ENCODE results near the gene GOSR1.

The GOSR1 gene

DNA sequence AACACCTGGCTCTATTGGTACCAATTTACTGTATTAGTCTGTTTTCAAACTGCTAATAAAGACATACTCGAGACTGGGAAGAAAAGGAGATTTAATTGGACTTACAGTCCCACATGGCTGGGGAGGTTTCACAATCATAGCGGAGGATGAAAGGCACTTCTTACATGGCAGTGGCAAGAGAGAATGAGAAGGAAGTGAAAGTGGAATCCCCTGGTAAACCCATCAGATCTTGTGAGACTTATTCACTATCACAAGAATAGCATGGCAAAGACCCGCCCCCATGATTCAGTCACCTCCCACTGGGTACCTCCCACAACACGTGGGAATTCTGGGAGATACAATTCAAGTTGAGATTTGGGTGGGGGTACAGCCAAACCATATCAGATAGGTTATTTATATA, 22.6 kb upstream of the GOSR1 start:
- H3K4me3 ChIP-seq (ENCODE audit: low read depth, low read length), result no peak overlapping the region
- TF ChIP-seq EGR2 (tag by site-specific recombination; IDR thresholded peaks at IDR 0.05; ENCODE audit: low read depth) (0 out of 2 replicates have a peak, but pooled peaks have one; percentile 8), ZBTB8A (tag by site-specific recombination; IDR thresholded peaks at IDR 0.05) (no peak), SCRT2 (tag by site-specific recombination; IDR thresholded peaks at IDR 0.05) (no peak), ZBTB17 (tag by site-specific recombination; IDR thresholded peaks at IDR 0.05) (no peak), ZNF404 (tag by site-specific recombination; IDR thresholded peaks at IDR 0.05) (no peak), ZFHX2 (tag by site-specific recombination; conservative IDR thresholded peaks at IDR 0.05) (0 out of 2 replicates have a peak, but pooled peaks have one; percentile 16), ZNF19 (tag by site-specific recombination; IDR thresholded peaks at IDR 0.05; ENCODE audit: low read depth) (no peak), MYNN (tag by site-specific recombination; IDR thresholded peaks at IDR 0.05; ENCODE audit: borderline replicate concordance) (no peak), ZBTB7A (tag by site-specific recombination; IDR thresholded peaks at IDR 0.05; ENCODE audit: low read depth) (no peak), ZNF664 (tag by site-specific recombination; IDR thresholded peaks at IDR 0.05) (no peak), RBAK (tag by site-specific recombination; IDR thresholded peaks at IDR 0.05) (no peak), HOXA7 (CRISPR knock-in tag; IDR thresholded peaks at IDR 0.05; ENCODE audit: borderline replicate concordance) (no peak), OVOL3 (tag by site-specific recombination; IDR thresholded peaks at IDR 0.05) (no peak)
- TF ChIP-seq, protein P1, sequence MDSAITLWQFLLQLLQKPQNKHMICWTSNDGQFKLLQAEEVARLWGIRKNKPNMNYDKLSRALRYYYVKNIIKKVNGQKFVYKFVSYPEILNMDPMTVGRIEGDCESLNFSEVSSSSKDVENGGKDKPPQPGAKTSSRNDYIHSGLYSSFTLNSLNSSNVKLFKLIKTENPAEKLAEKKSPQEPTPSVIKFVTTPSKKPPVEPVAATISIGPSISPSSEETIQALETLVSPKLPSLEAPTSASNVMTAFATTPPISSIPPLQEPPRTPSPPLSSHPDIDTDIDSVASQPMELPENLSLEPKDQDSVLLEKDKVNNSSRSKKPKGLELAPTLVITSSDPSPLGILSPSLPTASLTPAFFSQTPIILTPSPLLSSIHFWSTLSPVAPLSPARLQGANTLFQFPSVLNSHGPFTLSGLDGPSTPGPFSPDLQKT (IDR thresholded peaks at IDR 0.05; ENCODE audit: borderline replicate concordance, low read depth, low read length), result no peak
- TF ChIP-seq, protein P2, sequence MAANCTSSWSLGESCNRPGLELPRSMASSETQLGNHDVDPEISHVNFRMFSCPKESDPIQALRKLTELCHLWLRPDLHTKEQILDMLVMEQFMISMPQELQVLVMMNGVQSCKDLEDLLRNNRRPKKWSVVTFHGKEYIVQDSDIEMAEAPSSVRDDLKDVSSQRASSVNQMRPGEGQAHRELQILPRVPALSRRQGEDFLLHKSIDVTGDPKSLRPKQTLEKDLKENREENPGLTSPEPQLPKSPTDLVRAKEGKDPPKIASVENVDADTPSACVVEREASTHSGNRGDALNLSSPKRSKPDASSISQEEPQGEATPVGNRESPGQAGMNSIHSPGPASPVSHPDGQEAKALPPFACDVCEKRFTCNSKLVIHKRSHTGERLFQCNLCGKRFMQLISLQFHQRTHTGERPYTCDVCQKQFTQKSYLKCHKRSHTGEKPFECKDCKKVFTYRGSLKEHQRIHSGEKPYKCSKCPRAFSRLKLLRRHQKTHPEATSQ (tag by site-specific recombination; IDR thresholded peaks at IDR 0.05), result no peak
- TF ChIP-seq, protein P3, sequence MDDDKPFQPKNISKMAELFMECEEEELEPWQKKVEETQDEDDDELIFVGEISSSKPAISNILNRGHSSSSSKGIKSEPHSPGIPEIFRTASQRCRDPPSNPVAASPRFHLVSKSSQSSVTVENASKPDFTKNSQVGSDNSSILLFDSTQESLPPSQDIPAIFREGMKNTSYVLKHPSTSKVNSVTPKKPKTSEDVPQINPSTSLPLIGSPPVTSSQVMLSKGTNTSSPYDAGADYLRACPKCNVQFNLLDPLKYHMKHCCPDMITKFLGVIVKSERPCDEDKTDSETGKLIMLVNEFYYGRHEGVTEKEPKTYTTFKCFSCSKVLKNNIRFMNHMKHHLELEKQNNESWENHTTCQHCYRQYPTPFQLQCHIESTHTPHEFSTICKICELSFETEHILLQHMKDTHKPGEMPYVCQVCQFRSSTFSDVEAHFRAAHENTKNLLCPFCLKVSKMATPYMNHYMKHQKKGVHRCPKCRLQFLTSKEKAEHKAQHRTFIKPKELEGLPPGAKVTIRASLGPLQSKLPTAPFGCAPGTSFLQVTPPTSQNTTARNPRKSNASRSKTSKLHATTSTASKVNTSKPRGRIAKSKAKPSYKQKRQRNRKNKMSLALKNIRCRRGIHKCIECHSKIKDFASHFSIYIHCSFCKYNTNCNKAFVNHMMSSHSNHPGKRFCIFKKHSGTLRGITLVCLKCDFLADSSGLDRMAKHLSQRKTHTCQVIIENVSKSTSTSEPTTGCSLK (tag by site-specific recombination; IDR thresholded peaks at IDR 0.05), result no peak
- TF ChIP-seq, protein P4, sequence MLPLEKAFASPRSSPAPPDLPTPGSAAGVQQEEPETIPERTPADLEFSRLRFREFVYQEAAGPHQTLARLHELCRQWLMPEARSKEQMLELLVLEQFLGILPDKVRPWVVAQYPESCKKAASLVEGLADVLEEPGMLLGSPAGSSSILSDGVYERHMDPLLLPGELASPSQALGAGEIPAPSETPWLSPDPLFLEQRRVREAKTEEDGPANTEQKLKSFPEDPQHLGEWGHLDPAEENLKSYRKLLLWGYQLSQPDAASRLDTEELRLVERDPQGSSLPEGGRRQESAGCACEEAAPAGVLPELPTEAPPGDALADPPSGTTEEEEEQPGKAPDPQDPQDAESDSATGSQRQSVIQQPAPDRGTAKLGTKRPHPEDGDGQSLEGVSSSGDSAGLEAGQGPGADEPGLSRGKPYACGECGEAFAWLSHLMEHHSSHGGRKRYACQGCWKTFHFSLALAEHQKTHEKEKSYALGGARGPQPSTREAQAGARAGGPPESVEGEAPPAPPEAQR (tag by site-specific recombination; IDR thresholded peaks at IDR 0.05), result no peak
- no peaks in the 10 kb centered on the region for H3K9me3 ChIP-seq (ENCODE audit: control insufficient read depth, insufficient read depth, low read depth, low read length)
- no peaks in the 10 kb centered on the region for H3K4me1 ChIP-seq (ENCODE audit: control insufficient read depth, insufficient read depth, low read length)
- ChIA-PET CTCF (interaction anchor here (0.6 kb wide), 1 partner anchor 20 kb away, joined by 3 read pairs; no protein-coding TSS in a partner anchor), POLR2A (no interaction called here)
- peaks cover 56 to 75% of the 10 kb centered on the region in 2 experiments for H3K36me3 ChIP-seq (ENCODE audit: control insufficient read depth in 2 of 2, insufficient read depth in 1 of 2, low read length in 2 of 2)
- H3K27ac ChIP-seq (ENCODE audit: extremely low read depth, low read depth, low read length), result no peak overlapping the region

DNA sequence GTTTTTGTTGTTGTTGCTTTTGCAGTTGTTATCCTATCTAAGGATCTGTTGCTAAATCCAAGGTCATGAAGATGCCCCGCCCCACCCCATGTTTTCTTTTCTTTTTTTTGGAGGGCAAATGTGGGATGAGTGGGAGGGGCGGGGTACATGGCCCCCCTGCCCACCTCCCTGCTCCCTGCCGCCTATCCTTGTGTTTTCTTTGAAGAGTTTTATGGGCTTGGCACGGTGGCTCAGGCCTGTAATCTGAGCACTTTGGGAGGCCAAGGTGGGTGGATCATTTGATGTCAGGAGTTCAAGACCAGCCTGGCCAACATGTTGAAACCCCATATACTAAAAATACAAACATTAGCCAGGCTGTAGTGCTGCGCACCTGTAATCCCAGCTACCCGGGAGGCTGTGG, 18.8 kb upstream of the GOSR1 start:
- H3K27ac ChIP-seq (ENCODE audit: extremely low read depth, low read depth, low read length), result no peak overlapping the region
- no peaks in the 10 kb centered on the region for H3K4me1 ChIP-seq (ENCODE audit: control insufficient read depth, insufficient read depth, low read length)
- H3K4me3 ChIP-seq (ENCODE audit: low read depth, low read length), result no peak overlapping the region
- H3K9me3 ChIP-seq (ENCODE audit: control insufficient read depth, insufficient read depth, low read depth, low read length), result no peaks in the 10 kb centered on the region
- ChIA-PET POLR2A (no interaction called here), CTCF (interaction anchor here (1.4 kb wide), 1 partner anchor 18 kb away, joined by 3 read pairs; no protein-coding TSS in a partner anchor)
- peaks cover 59 to 64% of the 10 kb centered on the region in 2 experiments for H3K36me3 ChIP-seq (ENCODE audit: control insufficient read depth in 2 of 2, insufficient read depth in 1 of 2, low read length in 2 of 2)
- TF ChIP-seq ZFHX2 (tag by site-specific recombination; conservative IDR thresholded peaks at IDR 0.05), result peak; percentile 85
- no peak for TF ChIP-seq ZNF548 (tag by site-specific recombination; IDR thresholded peaks at IDR 0.05)
- TF ChIP-seq, protein P5, sequence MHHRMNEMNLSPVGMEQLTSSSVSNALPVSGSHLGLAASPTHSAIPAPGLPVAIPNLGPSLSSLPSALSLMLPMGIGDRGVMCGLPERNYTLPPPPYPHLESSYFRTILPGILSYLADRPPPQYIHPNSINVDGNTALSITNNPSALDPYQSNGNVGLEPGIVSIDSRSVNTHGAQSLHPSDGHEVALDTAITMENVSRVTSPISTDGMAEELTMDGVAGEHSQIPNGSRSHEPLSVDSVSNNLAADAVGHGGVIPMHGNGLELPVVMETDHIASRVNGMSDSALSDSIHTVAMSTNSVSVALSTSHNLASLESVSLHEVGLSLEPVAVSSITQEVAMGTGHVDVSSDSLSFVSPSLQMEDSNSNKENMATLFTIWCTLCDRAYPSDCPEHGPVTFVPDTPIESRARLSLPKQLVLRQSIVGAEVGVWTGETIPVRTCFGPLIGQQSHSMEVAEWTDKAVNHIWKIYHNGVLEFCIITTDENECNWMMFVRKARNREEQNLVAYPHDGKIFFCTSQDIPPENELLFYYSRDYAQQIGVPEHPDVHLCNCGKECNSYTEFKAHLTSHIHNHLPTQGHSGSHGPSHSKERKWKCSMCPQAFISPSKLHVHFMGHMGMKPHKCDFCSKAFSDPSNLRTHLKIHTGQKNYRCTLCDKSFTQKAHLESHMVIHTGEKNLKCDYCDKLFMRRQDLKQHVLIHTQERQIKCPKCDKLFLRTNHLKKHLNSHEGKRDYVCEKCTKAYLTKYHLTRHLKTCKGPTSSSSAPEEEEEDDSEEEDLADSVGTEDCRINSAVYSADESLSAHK (tag by site-specific recombination; IDR thresholded peaks at IDR 0.05), result no peak
- TF ChIP-seq KLF1 (tag by site-specific recombination; IDR thresholded peaks at IDR 0.05), result peak; percentile 73
- no peak for TF ChIP-seq ZNF664 (tag by site-specific recombination; IDR thresholded peaks at IDR 0.05)
- TF ChIP-seq EGR2 (tag by site-specific recombination; IDR thresholded peaks at IDR 0.05; ENCODE audit: low read depth), result peak; percentile 84
- no peak for TF ChIP-seq ZNF239 (tag by site-specific recombination; IDR thresholded peaks at IDR 0.05)
- no peak for TF ChIP-seq ZNF221 (tag by site-specific recombination; IDR thresholded peaks at IDR 0.05; ENCODE audit: borderline replicate concordance)
- no peak for TF ChIP-seq ZNF843 (tag by site-specific recombination; IDR thresholded peaks at IDR 0.05)

Measured in HEK293 (cell line).